HG03159 (cell line): Measurements from ENCODE around the gene LRP5.
"Not testable (repeated sequence)": the region's sequence is repeated elsewhere in the genome, so short reads cannot be mapped to it uniquely, and the experiment has no call there.

Source experiments
- ATAC-seq: cut with Tn5 transposase; IDR thresholded peaks from one replicate; pipeline ENCODE4 v1.9.1; 2021; ENCODE audit warnings: mild to moderate bottlenecking, moderate library complexity; ENCODE audit not compliant: unreplicated experiment

Gene LRP5

DNA sequence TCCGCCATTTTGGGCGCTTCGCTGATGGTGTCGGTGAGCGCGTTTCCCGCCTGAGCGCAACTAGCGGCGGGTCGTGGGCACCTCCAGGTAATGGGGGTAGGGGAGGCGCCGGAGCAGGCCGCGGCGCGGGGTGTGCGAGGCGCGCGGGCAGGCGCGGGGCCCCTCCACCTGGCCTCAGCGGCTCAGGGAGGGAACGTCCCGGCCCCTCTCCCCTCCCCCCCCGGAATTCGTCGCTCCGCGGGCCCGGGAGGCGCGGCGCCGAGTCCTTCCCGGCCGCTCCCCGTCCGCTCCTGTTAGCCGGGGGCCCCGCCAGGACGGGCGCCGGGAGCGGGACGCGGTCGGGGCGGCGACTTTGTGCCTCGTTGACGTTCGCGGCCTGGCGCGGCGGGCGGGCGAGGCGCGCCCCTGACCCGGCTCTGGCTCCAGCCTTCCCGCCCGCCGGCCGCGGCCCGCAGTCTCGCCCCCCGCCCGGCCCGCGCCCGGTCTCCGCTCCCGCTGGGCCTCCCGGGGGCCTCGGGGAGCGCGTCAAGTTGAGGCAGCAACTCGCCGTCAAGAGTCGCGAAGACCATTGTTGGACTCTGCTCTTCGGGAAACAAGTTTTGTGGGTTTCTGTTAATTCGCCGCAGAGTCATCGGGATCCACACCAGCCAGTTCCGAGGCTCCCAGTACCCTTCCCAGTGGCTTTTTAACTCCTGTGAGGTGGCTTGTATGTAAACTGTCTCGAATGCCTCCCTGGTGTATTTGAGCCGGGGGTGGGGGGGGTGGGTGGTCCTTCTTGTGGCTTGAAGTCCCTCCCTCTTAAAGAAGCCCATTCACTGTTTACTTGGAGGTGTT, 148.6 kb downstream of the LRP5 start, which contains the start of gene PPP6R3:
TSS of gene PPP6R3 (plus strand) at position 12 of the 834 bp plus-strand sequence. CDS start 76,913 bp downstream, outside the sequence.
- peak; percentile 30 for ATAC-seq

- no peak for ATAC-seq
Observed at GRCh38 chr11:68461575-68461917, 149.2 kb downstream of the LRP5 start.

DNA sequence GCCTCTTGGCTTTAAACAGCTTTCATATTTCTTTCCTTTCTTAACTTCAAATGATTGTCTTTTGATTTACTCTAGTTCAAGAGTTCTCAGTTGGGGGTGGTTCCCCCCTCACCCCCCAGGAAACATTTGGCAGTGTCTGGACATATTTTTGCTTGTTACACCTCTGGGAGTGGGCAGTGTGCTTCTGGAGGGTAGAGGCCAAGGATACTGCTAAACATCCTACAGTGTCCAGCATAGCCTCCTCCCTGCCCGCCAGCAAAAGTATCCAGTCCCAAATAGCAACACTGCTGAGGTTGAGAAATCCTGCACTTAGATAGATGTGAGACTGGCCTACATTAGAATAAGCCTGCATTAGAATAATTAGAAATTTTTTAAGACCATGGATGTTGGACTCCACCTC, 151.3 kb downstream of the LRP5 start:
- no peak for ATAC-seq

GRCh38 chr11:68467201-68467834, 154.9 kb downstream of the LRP5 start:
- no peak for ATAC-seq

GRCh38 chr11:68468217-68468828, 155.9 kb downstream of the LRP5 start:
- ATAC-seq: no peak

DNA sequence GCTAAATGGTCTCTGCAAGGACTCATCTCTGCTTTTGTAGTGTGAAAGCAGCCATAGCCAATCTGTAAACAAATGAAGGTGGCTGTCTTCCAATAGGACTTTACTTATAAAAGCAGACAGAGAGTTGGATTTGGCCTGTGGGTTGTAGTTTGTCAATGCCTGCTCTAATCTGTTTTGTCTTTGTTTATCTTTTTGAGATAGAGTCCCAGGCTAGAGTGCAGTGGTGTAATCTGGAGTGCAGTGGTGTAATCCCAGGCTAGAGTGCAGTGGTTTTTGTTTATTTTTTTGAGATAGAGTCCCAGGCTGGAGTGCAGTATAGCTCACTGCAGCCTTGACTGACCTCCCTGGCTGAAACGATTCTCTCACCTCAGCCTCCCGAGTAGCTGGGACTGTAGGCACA, 156.7 kb downstream of the LRP5 start:
- no peak for ATAC-seq

GRCh38 chr11:68469642-68470041, 157.3 kb downstream of the LRP5 start:
- no peak for ATAC-seq

GRCh38 chr11:68470304-68470811, 158.0 kb downstream of the LRP5 start:
- no peak for ATAC-seq

DNA sequence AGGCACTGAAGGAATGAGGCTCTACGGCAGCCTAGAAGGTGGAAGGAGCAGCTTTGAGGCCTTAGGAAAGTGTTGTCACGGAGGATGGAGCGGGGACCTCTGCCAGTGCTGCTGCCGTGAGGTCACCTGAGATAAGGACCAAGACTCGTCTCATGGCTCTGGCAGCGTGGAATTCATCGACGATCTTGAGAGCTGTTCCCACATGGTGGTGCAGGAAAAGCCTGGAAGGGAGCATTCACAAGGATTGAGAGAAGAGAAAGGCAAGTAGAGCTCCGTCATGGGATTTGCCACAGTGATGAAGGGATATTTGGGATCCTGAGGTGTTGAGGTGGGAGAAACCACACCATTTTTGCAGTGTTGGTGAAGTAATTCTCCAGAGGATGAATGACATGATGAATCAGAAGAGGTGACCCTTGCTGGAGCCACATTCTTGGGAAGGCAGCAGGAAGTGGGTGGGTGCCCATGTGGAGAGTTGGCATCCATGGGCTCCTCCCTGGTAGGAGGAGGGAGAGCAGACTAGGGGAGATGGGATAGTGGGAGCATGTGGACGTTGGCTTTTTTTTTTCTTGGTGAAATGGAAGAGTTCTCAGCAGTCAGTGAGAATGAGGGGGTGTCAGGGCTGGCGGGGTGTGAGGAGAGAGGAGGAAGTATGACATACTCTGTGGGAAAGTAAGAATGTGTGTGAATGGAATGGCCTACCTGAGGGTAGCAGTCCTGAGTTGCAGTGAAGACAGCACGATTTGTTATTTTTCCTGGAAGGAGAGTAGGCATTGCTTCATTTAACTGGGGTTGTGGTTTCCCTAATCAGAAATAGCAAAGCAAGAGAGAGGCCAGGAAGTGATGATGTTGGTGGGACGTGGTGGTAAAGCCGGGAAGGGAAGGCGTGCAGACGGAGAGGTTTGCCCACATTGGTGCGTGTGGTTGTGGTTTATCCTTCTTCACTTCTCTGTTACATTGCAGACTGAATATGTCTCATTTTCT, 159.3 kb downstream of the LRP5 start:
- no peak for ATAC-seq

DNA sequence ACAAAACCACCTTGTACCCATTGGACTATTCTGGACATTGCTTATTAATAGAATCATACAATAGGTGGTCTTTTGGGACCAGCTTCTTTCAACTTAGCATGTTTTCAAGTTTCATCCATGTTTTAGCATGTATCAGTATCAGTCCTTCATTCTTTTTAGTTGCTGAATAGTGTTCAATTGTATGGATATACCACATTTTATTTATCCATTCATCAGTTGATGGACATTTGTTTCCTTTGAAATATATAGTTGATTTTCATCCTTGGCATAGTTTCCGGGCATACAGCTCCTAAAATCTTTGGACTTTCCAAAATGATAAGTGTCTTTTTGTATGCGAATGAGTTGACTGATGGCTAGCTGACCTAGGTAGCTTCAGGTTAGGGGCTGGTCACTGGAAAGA, 160.4 kb downstream of the LRP5 start:
- no peak for ATAC-seq

- no peak for ATAC-seq
Observed at GRCh38 chr11:68473693-68474092, 161.3 kb downstream of the LRP5 start.

DNA sequence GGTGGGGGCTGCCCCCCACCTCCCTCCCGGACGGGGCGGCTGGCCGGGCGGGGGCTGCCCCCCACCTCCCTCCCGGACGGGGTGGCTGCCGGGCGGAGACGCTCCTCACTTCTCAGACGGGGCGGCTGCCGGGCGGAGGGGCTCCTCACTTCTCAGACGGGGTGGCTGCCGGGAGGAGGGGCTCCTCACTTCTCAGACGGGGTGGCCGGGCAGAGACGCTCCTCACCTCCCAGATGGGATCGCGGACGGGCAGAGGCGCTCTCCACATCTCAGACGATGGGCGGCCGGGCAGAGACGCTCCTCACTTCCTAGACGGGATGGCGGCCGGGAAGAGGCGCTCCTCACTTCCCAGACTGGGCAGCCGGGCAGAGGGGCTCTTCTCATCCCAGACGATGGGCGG, 163.2 kb downstream of the LRP5 start:
- ATAC-seq: not testable (repeated sequence)

GRCh38 chr11:68479390-68479789, 167.0 kb downstream of the LRP5 start:
- ATAC-seq: no peak

- no peak for ATAC-seq
Observed at GRCh38 chr11:68480193-68480592, 167.8 kb downstream of the LRP5 start.

- no peak for ATAC-seq
Observed at GRCh38 chr11:68480852-68481510, 168.6 kb downstream of the LRP5 start.

GRCh38 chr11:68481579-68482240, 169.3 kb downstream of the LRP5 start:
- ATAC-seq: no peak

GRCh38 chr11:68488623-68489022, 176.2 kb downstream of the LRP5 start:
- no peak for ATAC-seq

- no peak for ATAC-seq
Observed at GRCh38 chr11:68495220-68495729, 182.9 kb downstream of the LRP5 start.

- no peak for ATAC-seq
Observed at GRCh38 chr11:68495872-68496271, 183.5 kb downstream of the LRP5 start.
